Right lobe of liver (tissue), 4 donors: ENCODE measurements around the gene UNC13D.

ENCODE experiments used
- CTCF ChIP-seq, 4 donors: fragments of 200-600 bp in 3 of 4; fragments of 450-650 bp in 1 of 4; IDR thresholded peaks; one replicate each; pipeline versions ENCODE4 v1.5.1 to v1.8.0; 2016 to 2022; ENCODE audit warnings: antibody characterized with exemption in 4 of 4, mild to moderate bottlenecking in 2 of 4
- POLR2A ChIP-seq: fragments of 450-650 bp; IDR thresholded peaks from one replicate; pipeline ENCODE4 v1.6.1; 2017; ENCODE audit warnings: antibody characterized with exemption, mild to moderate bottlenecking
- donor health status: DM: no; HTN: no; CAD: no.
- donor health status: DM: no; HTN: no; CAD: no.
- donor health status: DM: no; HTN: yes; CAD: no.

GRCh38 chr17:75824666-75825065, 19.5 kb downstream of the UNC13D start:
- no peak for TF ChIP-seq CTCF (IDR thresholded peaks at IDR 0.05)
- TF ChIP-seq POLR2A: no peak
